OCI-LY1 (cell line): ENCODE results near the gene NPIPB8.
"Not testable (repeated sequence)": the region's sequence is repeated elsewhere in the genome, so short reads cannot be mapped to it uniquely, and the experiment has no call there.

Source experiments
- CTCF ChIP-seq: fragments of 200-600 bp; sonication (generic), shearing (Covaris generic); IDR thresholded peaks from 2 replicates; pipeline ENCODE4 v1.5.1; 2017; ENCODE audit warnings: mild to moderate bottlenecking, antibody characterized with exemption, low read length, moderate library complexity, mixed read lengths
- EZH2 ChIP-seq: fragments of 200-600 bp; sonication (generic), shearing (Covaris generic); IDR thresholded peaks from 2 replicates; pipeline ENCODE4 v1.8.0; 2017; ENCODE audit warnings: borderline replicate concordance, mixed run types, mild to moderate bottlenecking, antibody characterized with exemption, low read length, moderate library complexity, mixed read lengths

GRCh38 chr16:28700349-28700748 lies 62.5 kb downstream of the NPIPB8 start:
- TF ChIP-seq CTCF, EZH2: not testable (repeated sequence)
